A673 (cell line): ENCODE results near the gene SLIT3. TPM values are rescaled to one million over a fixed set of nuclear protein-coding genes. Genes with fewer than 3 reads are reported as not detected.

ENCODE experiments used
- BruUV-seq: library from RNA; stranded (reverse); fragments of 400-500 nt; replicated peaks from 2 replicates; lab custom pipeline; 2021; lab: Mats Ljungman, UMichigan
- CTCF ChIA-PET: fragments of 300-600 bp; sonication (Branson Sonifier 250); formaldehyde crosslinking; loops from one replicate; lab custom pipeline; 2022; ENCODE audit warnings: antibody characterized with exemption; lab: Charles Lee
- POLR2A ChIA-PET: fragments of 300-600 bp; sonication (Branson Sonifier 250); formaldehyde crosslinking; loops from one replicate; lab custom pipeline; 2022; ENCODE audit warnings: antibody characterized with exemption; ENCODE audit not compliant: low non-redundant PET; lab: Charles Lee
- DNase-seq: peaks from one replicate; pipeline ENCODE4 v3.0.0-alpha.2; 2015; ENCODE audit warnings: low spot score
- H3K27ac ChIP-seq: fragments of 200-600 bp; sonication (generic); 2 replicates; pipeline ENCODE4 v1.5.1; 2016; ENCODE audit warnings: mixed run types, low read depth, mild to moderate bottlenecking, mixed read lengths, antibody characterized with exemption, low read length; ENCODE audit not compliant: poor library complexity, severe bottlenecking
- H3K27me3 ChIP-seq: fragments of 200-600 bp; sonication (generic); replicated peaks from 2 replicates; pipeline ENCODE4 v1.6.1; 2017; ENCODE audit warnings: mixed run types, low read depth, mild to moderate bottlenecking, mixed read lengths, antibody characterized with exemption, low read length; ENCODE audit not compliant: insufficient read depth, poor library complexity
- H3K36me3 ChIP-seq: fragments of 200-600 bp; sonication (generic); 2 replicates; pipeline ENCODE4 v1.6.1; 2016; ENCODE audit warnings: mixed run types, mild to moderate bottlenecking, mixed read lengths, antibody characterized with exemption, low read length; ENCODE audit not compliant: insufficient read depth, poor library complexity, severe bottlenecking
- H3K4me1 ChIP-seq: fragments of 200-600 bp; sonication (generic); 2 replicates; pipeline ENCODE4 v1.6.1; 2017; ENCODE audit warnings: mixed run types, mild to moderate bottlenecking, mixed read lengths, antibody characterized with exemption, low read length; ENCODE audit not compliant: insufficient read depth, poor library complexity, severe bottlenecking
- H3K4me3 ChIP-seq: fragments of 200-600 bp; sonication (generic); 2 replicates; pipeline ENCODE4 v1.5.1; 2016; ENCODE audit warnings: low read depth, mixed run types, mild to moderate bottlenecking, mixed read lengths, low read length; ENCODE audit not compliant: poor library complexity, severe bottlenecking
- H3K9me3 ChIP-seq: fragments of 200-600 bp; sonication (generic); 2 replicates; pipeline ENCODE4 v1.6.1; 2016; ENCODE audit warnings: mixed run types, low read depth, mild to moderate bottlenecking, mixed read lengths, antibody characterized with exemption, low read length; ENCODE audit not compliant: poor library complexity, severe bottlenecking
- EZH2 ChIP-seq: fragments of 200-600 bp; sonication (generic); IDR thresholded peaks from 2 replicates; pipeline ENCODE4 v1.6.1; 2017; ENCODE audit warnings: borderline replicate concordance, low read depth, mild to moderate bottlenecking, mixed read lengths, antibody characterized with exemption, low read length; ENCODE audit not compliant: poor library complexity, severe bottlenecking
- intact Hi-C: fragments of 100-400 bp; cut with micrococcal nuclease; formaldehyde crosslinking; loops from one replicate; pipeline ENCODE4 v1.10.0; 2022; ENCODE audit not compliant: unreplicated experiment
- total RNA-seq: library from RNA; stranded (reverse); gene quantifications from 2 replicates; pipeline ENCODE4 v1.2.3, GENCODE V29; 2021
- TF ChIP-seq, protein P1 (sequence below): fragments of 300-800, 200-600 bp; sonication (generic); conservative IDR thresholded peaks from 2 replicates; pipeline ENCODE4 v1.5.1; 2017; ENCODE audit warnings: low read depth, mild to moderate bottlenecking, antibody characterized with exemption, low read length, moderate library complexity, mixed read lengths

The SLIT3 gene
- total RNA-seq, 1 experiment from 2014 or later = not detected

DNA sequence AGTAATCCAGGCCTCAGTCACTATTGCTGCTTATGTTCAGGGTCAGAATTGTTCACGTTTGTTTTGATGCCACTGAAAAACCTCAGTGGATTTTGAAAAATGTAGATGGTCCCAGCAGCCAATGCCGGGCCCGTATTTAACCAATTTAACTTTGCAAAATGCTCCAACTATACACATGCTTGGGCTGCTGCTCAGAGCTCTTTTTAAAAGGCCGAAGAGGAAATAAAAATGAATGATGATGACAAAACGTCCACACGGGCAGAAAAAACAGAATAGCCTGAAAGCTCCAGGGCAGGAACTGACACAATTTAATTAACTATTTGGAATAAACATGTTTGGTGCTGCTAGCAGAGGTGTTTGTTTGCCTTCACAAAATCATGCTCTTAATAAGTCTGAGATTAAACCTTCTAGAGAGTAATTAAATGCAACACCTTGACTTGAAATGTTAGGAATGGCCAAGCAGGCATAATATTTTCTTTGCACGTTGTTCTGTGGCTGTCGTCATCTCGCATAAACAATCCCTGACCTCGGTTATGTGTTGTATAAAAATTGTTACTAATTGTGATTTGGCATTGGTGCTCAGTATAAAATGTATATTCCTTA lies 152.7 kb downstream of the SLIT3 start:
- H3K27me3 ChIP-seq = peaks cover 47% of the 10 kb centered on the region
- POLR2A ChIA-PET = no interaction called here
- no peaks in the 10 kb centered on the region for H3K9me3 ChIP-seq
- no peaks in the 10 kb centered on the region for H3K4me1 ChIP-seq
- H3K4me3 ChIP-seq = no peak overlapping the region
- no peak for TF ChIP-seq EZH2
- TF ChIP-seq, protein P1, sequence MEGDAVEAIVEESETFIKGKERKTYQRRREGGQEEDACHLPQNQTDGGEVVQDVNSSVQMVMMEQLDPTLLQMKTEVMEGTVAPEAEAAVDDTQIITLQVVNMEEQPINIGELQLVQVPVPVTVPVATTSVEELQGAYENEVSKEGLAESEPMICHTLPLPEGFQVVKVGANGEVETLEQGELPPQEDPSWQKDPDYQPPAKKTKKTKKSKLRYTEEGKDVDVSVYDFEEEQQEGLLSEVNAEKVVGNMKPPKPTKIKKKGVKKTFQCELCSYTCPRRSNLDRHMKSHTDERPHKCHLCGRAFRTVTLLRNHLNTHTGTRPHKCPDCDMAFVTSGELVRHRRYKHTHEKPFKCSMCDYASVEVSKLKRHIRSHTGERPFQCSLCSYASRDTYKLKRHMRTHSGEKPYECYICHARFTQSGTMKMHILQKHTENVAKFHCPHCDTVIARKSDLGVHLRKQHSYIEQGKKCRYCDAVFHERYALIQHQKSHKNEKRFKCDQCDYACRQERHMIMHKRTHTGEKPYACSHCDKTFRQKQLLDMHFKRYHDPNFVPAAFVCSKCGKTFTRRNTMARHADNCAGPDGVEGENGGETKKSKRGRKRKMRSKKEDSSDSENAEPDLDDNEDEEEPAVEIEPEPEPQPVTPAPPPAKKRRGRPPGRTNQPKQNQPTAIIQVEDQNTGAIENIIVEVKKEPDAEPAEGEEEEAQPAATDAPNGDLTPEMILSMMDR = no peak
- H3K27ac ChIP-seq = no peak overlapping the region
- intact Hi-C loops = no loop called here
- no peak for DNase-seq
- CTCF ChIA-PET = no interaction called here
- no TSS peak for BruUV-seq
- no peaks in the 10 kb centered on the region for H3K36me3 ChIP-seq

DNA sequence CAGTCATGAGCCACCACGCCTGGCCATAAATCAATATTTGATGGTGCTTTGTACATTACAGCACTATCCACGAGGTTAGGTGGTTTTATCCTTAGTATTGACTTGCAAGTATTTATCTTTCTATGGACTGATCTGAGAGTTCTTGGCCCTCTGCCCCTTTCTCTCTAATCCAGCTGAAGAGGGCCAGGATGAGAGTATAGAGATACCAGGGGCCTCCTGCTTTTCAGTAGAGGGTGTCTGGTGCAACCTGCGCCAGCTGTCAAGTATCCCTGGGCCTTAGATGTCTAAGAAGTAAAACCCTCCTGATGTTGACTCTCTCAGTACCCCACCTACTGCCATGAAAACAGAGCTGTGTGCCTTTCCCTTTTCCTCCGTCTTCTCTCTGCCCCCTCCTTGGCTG lies 153.4 kb downstream of the SLIT3 start:
- Histone ChIP-seq H3K4me3 (no peak overlapping the region), H3K36me3 (no peaks in the 10 kb centered on the region), H3K27me3 (peaks cover 47% of the 10 kb centered on the region), H3K9me3 (no peaks in the 10 kb centered on the region), H3K4me1 (no peaks in the 10 kb centered on the region), H3K27ac (no peak overlapping the region)
- CTCF ChIA-PET = no interaction called here
- DNase-seq = no peak
- intact Hi-C loops = no loop called here
- POLR2A ChIA-PET = no interaction called here
- BruUV-seq = no TSS peak
- TF ChIP-seq, protein P1 = no peak
- TF ChIP-seq EZH2 = no peak

- no TSS peak for BruUV-seq
- TF ChIP-seq, protein P1 = no peak
- TF ChIP-seq EZH2 = no peak
- Histone ChIP-seq H3K27ac (no peak overlapping the region), H3K9me3 (no peaks in the 10 kb centered on the region), H3K4me3 (no peak overlapping the region), H3K36me3 (no peaks in the 10 kb centered on the region), H3K27me3 (peaks cover 47% of the 10 kb centered on the region), H3K4me1 (no peaks in the 10 kb centered on the region)
- DNase-seq = no peak
- POLR2A ChIA-PET = no interaction called here
- intact Hi-C loops = no loop called here
- CTCF ChIA-PET = no interaction called here
Measured at GRCh38 chr5:169146158-169146557, 154.8 kb downstream of the SLIT3 start.
